Keratinocyte (primary cell): Measurements from ENCODE around the gene ATP7B.

Source experiments
- EZH2 ChIP-seq: IDR thresholded peaks from one replicate; pipeline ENCODE4 v1.6.1; 2012; ENCODE audit warnings: inconsistent platforms, mild to moderate bottlenecking, low read length, moderate library complexity
- TF ChIP-seq, protein P1 (sequence below), 3 experiments: IDR thresholded peaks in 1 of 3; conservative IDR thresholded peaks in 1 of 3; optimal IDR thresholded peaks in 1 of 3; 2 replicates in 2 of 3; 3 replicates in 1 of 3; pipeline versions ENCODE3 to v1.5.1; 2011; ENCODE audit warnings: low read length in 3 of 3, mild to moderate bottlenecking in 3 of 3, moderate library complexity in 2 of 3, control low read depth in 1 of 3, inconsistent platforms in 1 of 3; ENCODE audit not compliant: insufficient read depth in 2 of 3; ENCODE audit errors: extremely low read depth in 1 of 3

DNA sequence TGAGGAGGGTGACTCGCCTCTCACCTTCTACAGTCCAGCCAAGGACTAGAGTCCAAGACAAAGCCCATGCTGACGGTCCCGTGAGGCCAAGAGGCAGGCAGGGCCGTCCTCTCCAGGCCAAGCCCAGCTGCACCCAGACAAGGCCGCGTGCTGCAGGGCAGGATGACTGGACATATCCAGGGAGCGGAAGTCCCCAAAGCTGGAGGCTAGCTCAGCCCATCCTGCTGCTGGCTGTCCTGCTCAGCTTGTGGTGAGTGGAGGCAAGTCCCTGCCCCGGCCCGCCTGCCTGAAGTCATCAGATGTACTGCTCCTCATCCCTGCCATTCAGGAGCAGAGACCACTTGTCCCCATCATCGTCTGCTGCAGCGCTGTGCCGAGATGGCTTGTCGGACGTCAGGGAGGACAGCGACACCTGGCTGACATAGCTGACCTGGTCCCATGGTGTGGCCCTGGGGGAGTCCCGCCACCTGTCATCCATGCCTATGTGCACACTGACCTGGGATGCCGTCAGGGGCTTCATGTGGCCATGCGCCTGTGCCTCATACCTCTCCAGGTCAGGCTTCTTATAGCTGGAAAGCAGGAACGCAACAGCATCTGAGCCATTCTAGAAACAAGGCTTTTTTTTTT lies 76.7 kb downstream of the ATP7B start:
- TF ChIP-seq, protein P1, sequence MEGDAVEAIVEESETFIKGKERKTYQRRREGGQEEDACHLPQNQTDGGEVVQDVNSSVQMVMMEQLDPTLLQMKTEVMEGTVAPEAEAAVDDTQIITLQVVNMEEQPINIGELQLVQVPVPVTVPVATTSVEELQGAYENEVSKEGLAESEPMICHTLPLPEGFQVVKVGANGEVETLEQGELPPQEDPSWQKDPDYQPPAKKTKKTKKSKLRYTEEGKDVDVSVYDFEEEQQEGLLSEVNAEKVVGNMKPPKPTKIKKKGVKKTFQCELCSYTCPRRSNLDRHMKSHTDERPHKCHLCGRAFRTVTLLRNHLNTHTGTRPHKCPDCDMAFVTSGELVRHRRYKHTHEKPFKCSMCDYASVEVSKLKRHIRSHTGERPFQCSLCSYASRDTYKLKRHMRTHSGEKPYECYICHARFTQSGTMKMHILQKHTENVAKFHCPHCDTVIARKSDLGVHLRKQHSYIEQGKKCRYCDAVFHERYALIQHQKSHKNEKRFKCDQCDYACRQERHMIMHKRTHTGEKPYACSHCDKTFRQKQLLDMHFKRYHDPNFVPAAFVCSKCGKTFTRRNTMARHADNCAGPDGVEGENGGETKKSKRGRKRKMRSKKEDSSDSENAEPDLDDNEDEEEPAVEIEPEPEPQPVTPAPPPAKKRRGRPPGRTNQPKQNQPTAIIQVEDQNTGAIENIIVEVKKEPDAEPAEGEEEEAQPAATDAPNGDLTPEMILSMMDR (optimal IDR thresholded peaks at IDR 0.05 in 1 of 3, IDR thresholded peaks at IDR 0.05 in 1 of 3, conservative IDR thresholded peaks at IDR 0.05 in 1 of 3; ENCODE audit: extremely low read depth in 1 of 3, insufficient read depth in 2 of 3, low read length in 3 of 3): no peak
- TF ChIP-seq EZH2: no peak
